ENCODE measurements around the gene PSMA6.
A peak's percentile ranks its signal among the peaks of the same experiment; 100 is the strongest.
"Not testable (repeated sequence)": the region's sequence is repeated elsewhere in the genome, so short reads cannot be mapped to it uniquely, and the experiment has no call there.

Gene PSMA6

GRCh38 chr14:35349496-35350365 lies 57.5 kb downstream of the PSMA6 start:
- DNase-seq (ENCODE audit: low read depth), result no peak
- no peak overlapping the region for H3K4me3 ChIP-seq (ENCODE audit: low read depth, low read length)
- TF ChIP-seq, protein P1, sequence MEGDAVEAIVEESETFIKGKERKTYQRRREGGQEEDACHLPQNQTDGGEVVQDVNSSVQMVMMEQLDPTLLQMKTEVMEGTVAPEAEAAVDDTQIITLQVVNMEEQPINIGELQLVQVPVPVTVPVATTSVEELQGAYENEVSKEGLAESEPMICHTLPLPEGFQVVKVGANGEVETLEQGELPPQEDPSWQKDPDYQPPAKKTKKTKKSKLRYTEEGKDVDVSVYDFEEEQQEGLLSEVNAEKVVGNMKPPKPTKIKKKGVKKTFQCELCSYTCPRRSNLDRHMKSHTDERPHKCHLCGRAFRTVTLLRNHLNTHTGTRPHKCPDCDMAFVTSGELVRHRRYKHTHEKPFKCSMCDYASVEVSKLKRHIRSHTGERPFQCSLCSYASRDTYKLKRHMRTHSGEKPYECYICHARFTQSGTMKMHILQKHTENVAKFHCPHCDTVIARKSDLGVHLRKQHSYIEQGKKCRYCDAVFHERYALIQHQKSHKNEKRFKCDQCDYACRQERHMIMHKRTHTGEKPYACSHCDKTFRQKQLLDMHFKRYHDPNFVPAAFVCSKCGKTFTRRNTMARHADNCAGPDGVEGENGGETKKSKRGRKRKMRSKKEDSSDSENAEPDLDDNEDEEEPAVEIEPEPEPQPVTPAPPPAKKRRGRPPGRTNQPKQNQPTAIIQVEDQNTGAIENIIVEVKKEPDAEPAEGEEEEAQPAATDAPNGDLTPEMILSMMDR (IDR thresholded peaks at IDR 0.05; ENCODE audit: control insufficient read depth, extremely low read depth, insufficient read depth), result no peak

GRCh38 chr14:35351497-35351896 lies 59.3 kb downstream of the PSMA6 start:
- TF ChIP-seq, protein P1 (IDR thresholded peaks at IDR 0.05; ENCODE audit: control insufficient read depth, extremely low read depth, insufficient read depth), result no peak
- no peak overlapping the region for H3K4me3 ChIP-seq (ENCODE audit: low read depth, low read length)
- no peak for DNase-seq (ENCODE audit: low read depth)

DNA sequence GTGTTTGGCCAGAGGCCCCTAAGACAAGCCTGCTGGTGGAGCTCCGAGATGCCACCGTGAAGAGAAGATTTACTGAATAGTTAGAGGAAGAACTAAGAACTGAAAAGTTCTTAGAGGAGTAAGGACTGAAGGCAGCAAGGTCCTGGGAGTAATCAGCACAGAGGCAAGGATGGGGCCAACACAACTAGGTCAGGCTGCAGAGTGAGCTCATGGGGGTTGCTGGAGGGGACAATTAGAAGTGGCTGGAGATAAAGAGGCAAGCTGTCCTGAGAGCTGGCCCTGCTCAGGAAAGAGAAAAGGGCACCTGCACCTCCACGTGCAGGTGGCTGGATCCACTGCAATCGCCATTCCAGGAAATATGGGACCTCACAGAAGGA lies 59.7 kb downstream of the PSMA6 start:
- no peak overlapping the region for H3K4me3 ChIP-seq (ENCODE audit: low read depth, low read length)
- TF ChIP-seq, protein P1 (IDR thresholded peaks at IDR 0.05; ENCODE audit: control insufficient read depth, extremely low read depth, insufficient read depth), result no peak
- no peak for DNase-seq (ENCODE audit: low read depth)

DNA sequence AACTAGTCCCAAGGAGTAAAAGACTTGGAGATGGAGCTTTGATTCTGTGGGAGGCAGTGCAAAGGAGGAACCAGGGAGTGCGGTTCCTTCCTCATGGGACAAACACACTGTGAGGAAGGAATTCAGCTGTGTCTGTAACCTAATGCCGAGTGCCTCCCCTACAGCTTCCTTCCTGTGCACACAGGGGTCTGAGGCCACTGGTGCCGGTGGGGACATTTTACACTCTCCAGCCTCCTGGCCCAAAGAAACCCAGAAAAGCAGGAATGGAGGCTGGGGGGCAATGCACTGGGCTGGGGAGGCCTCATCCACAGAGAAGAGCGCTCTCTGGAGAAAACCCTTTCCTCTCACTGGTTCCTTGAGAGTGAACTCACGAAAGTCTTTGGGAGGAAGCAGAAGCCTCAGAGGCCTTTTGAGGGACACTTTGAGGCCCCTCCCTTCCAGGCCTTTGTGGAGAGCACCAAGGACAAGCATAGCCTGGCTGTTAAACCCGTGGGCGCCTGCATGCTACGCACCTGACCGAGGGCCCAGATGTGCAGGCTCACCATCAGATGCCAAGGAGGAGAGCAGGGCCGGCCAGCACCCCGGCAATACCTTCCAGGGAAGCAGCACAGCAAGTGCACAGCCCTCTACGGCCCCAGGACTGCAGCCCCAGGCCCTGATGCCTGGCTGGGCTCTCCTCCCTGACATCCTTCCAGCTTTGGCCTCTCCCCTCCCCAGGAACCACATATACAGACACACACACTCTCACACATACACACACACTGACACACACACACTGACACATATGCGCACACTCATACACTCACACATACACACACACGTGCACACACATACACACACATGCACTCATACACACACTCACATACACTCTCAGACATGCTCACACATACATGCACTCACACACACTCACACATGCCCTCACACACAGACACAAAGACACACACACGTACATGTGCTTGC lies 60.4 kb downstream of the PSMA6 start:
- no peak for DNase-seq (ENCODE audit: low read depth)
- TF ChIP-seq, protein P1 (IDR thresholded peaks at IDR 0.05; ENCODE audit: control insufficient read depth, extremely low read depth, insufficient read depth), result no peak

DNA sequence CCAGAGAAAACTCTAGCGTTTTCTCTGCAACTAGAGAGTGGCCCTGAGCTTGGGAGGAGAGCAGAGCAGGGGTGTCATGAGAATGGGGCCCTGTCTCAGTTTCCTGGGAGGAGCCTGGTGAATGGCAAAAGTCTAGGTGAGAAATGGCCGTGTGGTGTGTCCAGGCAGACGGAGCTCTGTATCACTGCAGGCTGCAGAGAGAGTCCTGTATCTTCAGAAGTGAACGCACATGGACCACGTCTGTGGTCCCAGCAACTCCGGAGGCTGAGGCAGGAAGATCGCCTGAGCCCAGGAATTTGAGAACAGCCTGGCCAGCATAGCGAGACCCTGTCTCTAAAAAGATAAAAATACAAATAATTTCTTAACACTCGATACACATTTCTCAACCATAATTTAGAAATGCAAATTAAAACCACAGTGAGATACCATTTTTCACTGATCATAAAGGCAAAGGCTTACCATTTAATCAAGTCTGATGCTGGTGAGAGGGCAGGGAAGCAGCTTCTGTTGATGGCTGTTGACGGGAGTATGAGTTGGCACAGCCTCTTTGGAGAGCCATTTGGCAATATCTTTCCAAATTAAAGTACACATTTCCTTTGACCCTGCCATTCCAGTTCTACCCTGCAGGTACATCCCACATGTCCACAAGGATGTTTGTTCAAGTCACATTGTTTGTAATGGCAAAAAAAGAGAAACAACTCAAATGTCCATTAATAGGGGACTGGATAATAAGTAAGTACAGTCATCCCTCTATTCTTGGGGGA lies 61.4 kb downstream of the PSMA6 start:
- TF ChIP-seq, protein P1 (IDR thresholded peaks at IDR 0.05; ENCODE audit: control insufficient read depth, extremely low read depth, insufficient read depth), result no peak

More for the DNA sequence above, 60.4 kb downstream of the PSMA6 start:
- H3K4me3 ChIP-seq (ENCODE audit: low read depth, low read length), result no peak overlapping the region

GRCh38 chr14:35355235-35355634 lies 63.1 kb downstream of the PSMA6 start:
- not testable (repeated sequence) for DNase-seq (ENCODE audit: low read depth); H3K4me3 ChIP-seq (ENCODE audit: low read depth, low read length)

More for the DNA sequence above, 61.4 kb downstream of the PSMA6 start:
- DNase-seq (ENCODE audit: low read depth), result peak; percentile 88
- 0 out of 2 replicates have a peak overlapping the region, but pooled peaks have one; percentile 11 for H3K4me3 ChIP-seq (ENCODE audit: low read depth, low read length)
